Common myeloid progenitor, CD34-positive (primary cell): Measurements from ENCODE around the gene MOB1A.

Source experiments
- CTCF ChIA-PET: fragments of 350-600 bp; sonication (Branson Sonifier 250); formaldehyde crosslinking; loops from one replicate; lab custom pipeline; 2021; ENCODE audit warnings: antibody characterized with exemption; lab: Charles Lee
- POLR2A ChIA-PET: fragments of 350-600 bp; sonication (Branson Sonifier 250); formaldehyde crosslinking; loops from one replicate; lab custom pipeline; 2021; ENCODE audit warnings: antibody characterized with exemption; lab: Charles Lee
- DNase-seq, 3 donors: peaks; one replicate each; pipeline versions ENCODE4 v3.0.0 to v3.0.0-alpha.2; 2013
- H3K27ac ChIP-seq, 2 experiments: 1 replicate in 1 of 2; 2 replicates in 1 of 2; pipeline ENCODE4 v1.7.0; 2013; ENCODE audit warnings: inconsistent platforms in 2 of 2, low read length in 2 of 2, mild to moderate bottlenecking in 2 of 2, low read depth in 1 of 2, moderate library complexity in 1 of 2; ENCODE audit not compliant: severe bottlenecking in 2 of 2, insufficient read depth in 1 of 2, poor library complexity in 1 of 2
- H3K27me3 ChIP-seq, 5 experiments: replicated peaks in 2 of 5; 1 replicate in 3 of 5; 2 replicates in 2 of 5; pipeline versions ENCODE4 v1.6.1 to v1.7.0; 2013; ENCODE audit warnings: low read length in 4 of 5, mild to moderate bottlenecking in 2 of 5, moderate library complexity in 2 of 5, inconsistent platforms in 1 of 5; ENCODE audit not compliant: insufficient read depth in 5 of 5, control insufficient read depth in 4 of 5
- H3K36me3 ChIP-seq, 4 experiments: 1 replicate in 2 of 4; 2 replicates in 2 of 4; pipeline versions ENCODE4 v1.6.1 to v1.7.0; 2013; ENCODE audit warnings: low read length in 3 of 4, control low read depth in 1 of 4, mild to moderate bottlenecking in 1 of 4; ENCODE audit not compliant: control insufficient read depth in 4 of 4, insufficient read depth in 4 of 4
- H3K4me1 ChIP-seq, 4 experiments: 1 replicate in 3 of 4; 2 replicates in 1 of 4; pipeline versions ENCODE4 v1.6.1 to v1.7.1; 2013; ENCODE audit warnings: low read length in 3 of 4, mild to moderate bottlenecking in 3 of 4, control low read depth in 1 of 4, inconsistent platforms in 1 of 4, moderate library complexity in 1 of 4; ENCODE audit not compliant: control insufficient read depth in 4 of 4, insufficient read depth in 4 of 4; ENCODE audit errors: control extremely low read depth in 1 of 4
- H3K4me3 ChIP-seq, 7 experiments: 1 replicate in 4 of 7; 2 replicates in 3 of 7; pipeline versions ENCODE4 v1.5.1 to v1.7.0; 2013; ENCODE audit warnings: mild to moderate bottlenecking in 7 of 7, low read length in 6 of 7, moderate library complexity in 6 of 7, inconsistent platforms in 2 of 7, low read depth in 2 of 7, control low read depth in 1 of 7; ENCODE audit not compliant: insufficient read depth in 4 of 7, control insufficient read depth in 1 of 7; ENCODE audit errors: extremely low read depth in 1 of 7
- H3K9me3 ChIP-seq, 5 experiments: 1 replicate in 4 of 5; 2 replicates in 1 of 5; pipeline versions ENCODE4 v1.6.1 to v1.7.1; 2013; ENCODE audit warnings: low read length in 4 of 5, mild to moderate bottlenecking in 2 of 5, inconsistent platforms in 1 of 5, low read depth in 1 of 5, moderate library complexity in 1 of 5; ENCODE audit not compliant: control insufficient read depth in 4 of 5, insufficient read depth in 2 of 5; ENCODE audit errors: control extremely low read depth in 1 of 5
- WGBS: methylation state at CpG from one replicate; pipeline ENCODE4 v1.1.5; 2013; ENCODE audit not compliant: insufficient coverage; 5-methylcytosine and 5-hydroxymethylcytosine counted together

The MOB1A gene

DNA sequence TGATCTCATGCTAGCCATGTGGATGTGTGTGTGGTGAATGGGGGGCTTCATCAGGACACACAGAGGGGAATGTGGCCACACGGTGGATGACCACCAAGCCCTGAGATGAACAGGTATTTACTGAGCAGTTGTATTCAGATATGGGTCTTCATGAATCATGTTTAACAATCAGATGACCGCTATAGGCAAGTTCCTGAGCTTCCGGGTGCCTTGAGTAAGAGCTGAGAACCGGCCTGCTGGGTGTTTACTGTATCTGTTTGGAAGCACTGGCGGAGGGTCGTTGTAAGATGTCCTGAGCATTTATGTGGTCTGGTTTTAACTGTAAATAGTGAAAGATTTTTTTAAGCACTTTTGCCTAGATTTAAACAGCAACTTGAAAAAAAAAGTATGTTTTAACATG is 74.9 kb downstream of the MOB1A start:
- ChIA-PET CTCF (interaction anchor here (1.0 to 3.7 kb wide), 6 partner anchors 103 to 280 kb away, joined by 3 to 13 read pairs (median 4); partner anchors contain the start of gene STAMBP), POLR2A (interaction anchor here (0.6 kb wide), 1 partner anchor 10 kb away, joined by 3 read pairs; no protein-coding TSS in a partner anchor)
- H3K27me3 ChIP-seq, result no peaks in the 10 kb centered on the region
- no peak overlapping the region for H3K27ac ChIP-seq
- H3K4me3 ChIP-seq, result no peak overlapping the region
- peaks cover 14 to 58% (median 40%) of the 10 kb centered on the region in 4 experiments for H3K36me3 ChIP-seq
- 94% methylated on average over 6 of the region's 6 CpGs for WGBS
- no peaks in the 10 kb centered on the region for H3K9me3 ChIP-seq
- no peaks in the 10 kb centered on the region for H3K4me1 ChIP-seq
- DNase-seq, result no peak
